HFFc6 (cell line): ENCODE data around the gene IL18BP. TPM values are rescaled to one million over a fixed set of nuclear protein-coding genes. Genes with fewer than 3 reads are reported as not detected.

Experiments
- DNase-seq: peaks from one replicate; pipeline ENCODE4 v3.0.0-alpha.2; 2018
- H3K27ac Mint-ChIP-seq: 2 replicates; pipeline ENCODE4 v1.8.0; 2020; ENCODE audit warnings: mild to moderate bottlenecking, mixed read lengths
- H3K27me3 Mint-ChIP-seq: 2 replicates; pipeline ENCODE4 v1.8.0; 2021; ENCODE audit warnings: mild to moderate bottlenecking, moderate library complexity, mixed read lengths; ENCODE audit not compliant: insufficient read depth
- H3K36me3 Mint-ChIP-seq: 2 replicates; pipeline ENCODE4 v1.8.0; 2021; ENCODE audit warnings: low read depth, mixed read lengths
- H3K4me1 Mint-ChIP-seq: 2 replicates; pipeline ENCODE4 v1.8.0; 2020; ENCODE audit warnings: low read depth, mixed read lengths
- H3K4me3 Mint-ChIP-seq: 2 replicates; pipeline ENCODE4 v1.8.0; 2020; ENCODE audit warnings: mild to moderate bottlenecking, moderate library complexity, mixed read lengths
- H3K9me3 Mint-ChIP-seq: 2 replicates; pipeline ENCODE4 v1.8.0; 2020; ENCODE audit warnings: mild to moderate bottlenecking, mixed read lengths
- total RNA-seq, 6 experiments: library from RNA; stranded (reverse); fragmentation: NEBNext Ultra II Directional; extraction: Animal tissue kit (Norgen Biotek cat#: 25700); gene quantifications; 2 replicates in 1 of 6; 3 replicates in 5 of 6; pipeline ENCODE4 v1.2.3, GENCODE V29; 2021
- TF ChIP-seq, protein P1 (sequence below): fragments of 200-600 bp; sonication (generic); IDR thresholded peaks from 2 replicates; pipeline ENCODE4 v1.5.0; 2021; ENCODE audit warnings: antibody characterized with exemption, mild to moderate bottlenecking

Gene IL18BP
- total RNA-seq, 6 experiments from 2014 or later, result 1.5 to 2.3 (median 1.8) TPM

GRCh38 chr11:71995726-71996291, 2.9 kb upstream of the IL18BP start:
- Mint-ChIP-seq H3K4me1 (peaks cover 14% of the 10 kb centered on the region), H3K27me3 (no peaks in the 10 kb centered on the region; the same call in 1 of the 2 replicates), H3K36me3 (peaks cover 10% of the 10 kb centered on the region), H3K9me3 (no peaks in the 10 kb centered on the region), H3K27ac (no peak overlapping the region), H3K4me3 (no peak overlapping the region)
- TF ChIP-seq, protein P1, sequence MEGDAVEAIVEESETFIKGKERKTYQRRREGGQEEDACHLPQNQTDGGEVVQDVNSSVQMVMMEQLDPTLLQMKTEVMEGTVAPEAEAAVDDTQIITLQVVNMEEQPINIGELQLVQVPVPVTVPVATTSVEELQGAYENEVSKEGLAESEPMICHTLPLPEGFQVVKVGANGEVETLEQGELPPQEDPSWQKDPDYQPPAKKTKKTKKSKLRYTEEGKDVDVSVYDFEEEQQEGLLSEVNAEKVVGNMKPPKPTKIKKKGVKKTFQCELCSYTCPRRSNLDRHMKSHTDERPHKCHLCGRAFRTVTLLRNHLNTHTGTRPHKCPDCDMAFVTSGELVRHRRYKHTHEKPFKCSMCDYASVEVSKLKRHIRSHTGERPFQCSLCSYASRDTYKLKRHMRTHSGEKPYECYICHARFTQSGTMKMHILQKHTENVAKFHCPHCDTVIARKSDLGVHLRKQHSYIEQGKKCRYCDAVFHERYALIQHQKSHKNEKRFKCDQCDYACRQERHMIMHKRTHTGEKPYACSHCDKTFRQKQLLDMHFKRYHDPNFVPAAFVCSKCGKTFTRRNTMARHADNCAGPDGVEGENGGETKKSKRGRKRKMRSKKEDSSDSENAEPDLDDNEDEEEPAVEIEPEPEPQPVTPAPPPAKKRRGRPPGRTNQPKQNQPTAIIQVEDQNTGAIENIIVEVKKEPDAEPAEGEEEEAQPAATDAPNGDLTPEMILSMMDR, result no peak
- no peak for DNase-seq

DNA sequence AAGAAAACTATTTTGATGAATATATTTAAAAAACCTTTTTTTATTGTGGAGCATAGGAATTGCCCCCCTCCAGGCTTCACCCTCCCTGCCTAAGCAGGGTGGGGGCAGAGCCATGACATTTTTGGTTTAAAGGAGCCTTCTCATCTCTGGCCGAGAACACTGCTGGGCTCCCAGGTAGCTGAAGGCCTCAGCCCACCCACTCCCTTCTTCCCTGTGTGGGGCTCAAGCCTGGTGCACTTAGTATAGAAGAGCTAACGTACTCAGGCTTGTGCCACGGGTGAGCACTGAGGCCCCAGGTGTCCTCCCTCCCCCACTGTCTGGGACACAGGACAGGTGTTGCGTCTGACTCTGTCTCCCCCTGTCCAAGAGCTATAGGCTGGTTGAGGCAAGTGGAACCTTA, 2.2 kb upstream of the IL18BP start:
- H3K9me3 Mint-ChIP-seq, result no peaks in the 10 kb centered on the region
- H3K4me1 Mint-ChIP-seq, result peaks cover 14% of the 10 kb centered on the region
- TF ChIP-seq, protein P1, result no peak
- no peaks in the 10 kb centered on the region; the same call in 1 of the 2 replicates for H3K27me3 Mint-ChIP-seq
- H3K36me3 Mint-ChIP-seq, result peaks cover 10% of the 10 kb centered on the region
- H3K27ac Mint-ChIP-seq, result no peak overlapping the region
- DNase-seq, result no peak
- no peak overlapping the region for H3K4me3 Mint-ChIP-seq

- DNase-seq, result no peak
- H3K4me1 Mint-ChIP-seq, result peaks cover 14% of the 10 kb centered on the region
- no peak overlapping the region for H3K27ac Mint-ChIP-seq
- no peak overlapping the region for H3K4me3 Mint-ChIP-seq
- no peaks in the 10 kb centered on the region for H3K9me3 Mint-ChIP-seq
- no peaks in the 10 kb centered on the region; the same call in 1 of the 2 replicates for H3K27me3 Mint-ChIP-seq
- TF ChIP-seq, protein P1, result no peak
- H3K36me3 Mint-ChIP-seq, result peaks cover 12% of the 10 kb centered on the region
These were observed 1.8 kb upstream of the IL18BP start for GRCh38 chr11:71996946-71997345.

DNA sequence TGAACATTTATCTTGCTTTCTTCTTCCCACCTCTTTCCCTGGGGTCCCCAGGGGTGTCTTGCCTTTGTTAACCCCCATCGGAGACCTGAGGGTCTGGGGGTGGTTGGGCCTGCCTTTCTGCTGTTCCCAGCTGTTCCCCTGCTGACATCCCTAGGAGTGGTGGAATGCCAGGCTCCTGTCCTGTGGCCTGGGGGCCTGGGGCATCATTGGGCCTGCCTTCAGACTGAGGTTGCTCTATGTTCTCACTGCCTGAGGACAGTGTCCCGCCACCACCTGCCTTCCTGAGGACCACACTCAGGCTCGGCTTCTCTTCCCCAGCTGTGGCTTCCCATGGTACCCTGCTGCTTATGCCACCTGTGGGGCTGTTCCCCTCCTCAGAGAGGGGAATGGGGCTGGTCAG, 1.1 kb upstream of the IL18BP start:
- peaks cover 5% of the 10 kb centered on the region for H3K27me3 Mint-ChIP-seq
- DNase-seq, result no peak
- TF ChIP-seq, protein P1, result no peak
- H3K27ac Mint-ChIP-seq, result no peak overlapping the region
- no peak overlapping the region for H3K4me3 Mint-ChIP-seq
- H3K36me3 Mint-ChIP-seq, result peaks cover 17% of the 10 kb centered on the region
- H3K9me3 Mint-ChIP-seq, result no peaks in the 10 kb centered on the region
- peaks cover 14% of the 10 kb centered on the region for H3K4me1 Mint-ChIP-seq

GRCh38 chr11:71998061-71998460, 648 bp upstream of the IL18BP start:
- Mint-ChIP-seq H3K27ac (no peak overlapping the region), H3K4me1 (peaks cover 14% of the 10 kb centered on the region), H3K27me3 (peaks cover 9% of the 10 kb centered on the region), H3K36me3 (peaks cover 20% of the 10 kb centered on the region), H3K9me3 (no peaks in the 10 kb centered on the region), H3K4me3 (no peak overlapping the region)
- DNase-seq, result no peak
- TF ChIP-seq, protein P1, result no peak
